ENCODE measurements around the gene TRIM13. TPM values are rescaled to one million over a fixed set of nuclear protein-coding genes. Genes with fewer than 3 reads are reported as not detected.

TRIM13 gene
- total RNA-seq, 1 donor from 2014 or later = 26.4 TPM

DNA sequence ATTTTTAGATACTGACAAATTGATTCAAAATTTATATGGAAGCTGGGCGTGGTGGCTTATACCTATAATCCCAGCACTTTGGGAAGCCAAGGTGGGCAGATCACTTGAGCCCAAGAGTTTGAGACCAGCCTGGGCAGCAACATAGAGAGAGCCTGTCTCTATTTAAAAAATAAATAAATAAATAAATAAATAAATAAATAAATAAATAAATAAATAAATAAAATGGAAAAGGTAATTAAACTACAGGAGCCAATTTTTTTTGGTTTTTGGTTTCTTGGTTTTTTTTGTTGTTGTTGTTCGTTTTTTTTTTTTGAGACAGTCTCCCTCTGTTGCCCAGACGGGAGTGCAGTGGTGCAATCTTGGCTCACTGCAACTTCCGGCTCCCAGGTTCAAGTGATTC, 29.4 kb upstream of the TRIM13 start:
- H3K27ac Mint-ChIP-seq (ENCODE audit: unreplicated experiment) = no peak overlapping the region
- H3K4me1 Mint-ChIP-seq (ENCODE audit: low read depth, unreplicated experiment) = no peaks in the 10 kb centered on the region
- FAIRE-seq = no peak

DNA sequence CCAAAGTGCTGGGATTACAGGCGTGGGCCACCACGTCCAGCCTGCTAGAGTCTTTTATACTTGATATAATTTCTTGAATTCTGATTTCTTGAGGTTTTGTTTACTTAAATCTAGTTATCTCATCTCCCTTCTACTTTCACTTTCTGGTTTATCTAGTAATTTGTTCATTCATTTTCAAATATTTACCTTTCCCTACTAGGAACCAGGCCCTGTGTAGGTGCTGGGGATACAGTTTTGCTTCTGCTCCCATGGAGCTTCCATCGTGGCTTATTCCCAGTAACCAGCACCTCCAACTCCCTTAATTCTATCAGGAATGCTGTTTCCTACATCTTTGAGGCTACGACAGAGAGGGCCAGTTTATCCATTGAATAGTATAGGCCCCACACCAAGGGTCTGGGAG, 24.1 kb upstream of the TRIM13 start:
- H3K4me1 Mint-ChIP-seq (ENCODE audit: low read depth, unreplicated experiment) = peaks cover 7% of the 10 kb centered on the region
- H3K79me2 ChIP-seq (ENCODE audit: insufficient read depth, low read length) = no peaks in the 10 kb centered on the region
- DNase-seq (ENCODE audit: low read depth) (no peak), FAIRE-seq (no peak)
- no peaks in the 10 kb centered on the region for H3K36me3 ChIP-seq (ENCODE audit: insufficient read depth, low read length)
- H3K4me2 ChIP-seq (ENCODE audit: low read length) = no peak overlapping the region
- H3K27me3 Mint-ChIP-seq (ENCODE audit: low read depth, unreplicated experiment) = no peaks in the 10 kb centered on the region
- H3K27me3 ChIP-seq (ENCODE audit: insufficient read depth, low read length) = no peaks in the 10 kb centered on the region
- no peaks in the 10 kb centered on the region for H3K9me3 ChIP-seq (ENCODE audit: insufficient read depth, low read depth, low read length)
- no peak overlapping the region for H3K27ac Mint-ChIP-seq (ENCODE audit: unreplicated experiment)
- H3K4me3 ChIP-seq (ENCODE audit: insufficient read depth, low read depth, low read length) = no peak overlapping the region
- no peak overlapping the region for H3K27ac ChIP-seq (ENCODE audit: low read depth, low read length)
- no peaks in the 10 kb centered on the region for H4K20me1 ChIP-seq (ENCODE audit: insufficient read depth, low read length)
- no peak overlapping the region for H3K4me3 Mint-ChIP-seq (ENCODE audit: unreplicated experiment)
- no peak overlapping the region for H2AFZ ChIP-seq (ENCODE audit: low read depth, low read length)
- no peaks in the 10 kb centered on the region for H3K36me3 Mint-ChIP-seq (ENCODE audit: low read depth, unreplicated experiment)
- no peak overlapping the region for H3K9ac ChIP-seq (ENCODE audit: low read length)
- TF ChIP-seq, protein P1, sequence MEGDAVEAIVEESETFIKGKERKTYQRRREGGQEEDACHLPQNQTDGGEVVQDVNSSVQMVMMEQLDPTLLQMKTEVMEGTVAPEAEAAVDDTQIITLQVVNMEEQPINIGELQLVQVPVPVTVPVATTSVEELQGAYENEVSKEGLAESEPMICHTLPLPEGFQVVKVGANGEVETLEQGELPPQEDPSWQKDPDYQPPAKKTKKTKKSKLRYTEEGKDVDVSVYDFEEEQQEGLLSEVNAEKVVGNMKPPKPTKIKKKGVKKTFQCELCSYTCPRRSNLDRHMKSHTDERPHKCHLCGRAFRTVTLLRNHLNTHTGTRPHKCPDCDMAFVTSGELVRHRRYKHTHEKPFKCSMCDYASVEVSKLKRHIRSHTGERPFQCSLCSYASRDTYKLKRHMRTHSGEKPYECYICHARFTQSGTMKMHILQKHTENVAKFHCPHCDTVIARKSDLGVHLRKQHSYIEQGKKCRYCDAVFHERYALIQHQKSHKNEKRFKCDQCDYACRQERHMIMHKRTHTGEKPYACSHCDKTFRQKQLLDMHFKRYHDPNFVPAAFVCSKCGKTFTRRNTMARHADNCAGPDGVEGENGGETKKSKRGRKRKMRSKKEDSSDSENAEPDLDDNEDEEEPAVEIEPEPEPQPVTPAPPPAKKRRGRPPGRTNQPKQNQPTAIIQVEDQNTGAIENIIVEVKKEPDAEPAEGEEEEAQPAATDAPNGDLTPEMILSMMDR (IDR thresholded peaks at IDR 0.05; ENCODE audit: insufficient read depth, low read depth, low read length) = no peak
- no peak for TF ChIP-seq EZH2 (IDR thresholded peaks at IDR 0.05; ENCODE audit: insufficient read depth, low read length)
- H3K9me3 Mint-ChIP-seq (ENCODE audit: unreplicated experiment) = no peaks in the 10 kb centered on the region
- H3K4me1 ChIP-seq (ENCODE audit: insufficient read depth, low read length) = no peaks in the 10 kb centered on the region

More for the DNA sequence above, 29.4 kb upstream of the TRIM13 start:
- no peak for TF ChIP-seq EZH2 (IDR thresholded peaks at IDR 0.05; ENCODE audit: insufficient read depth, low read length)
- TF ChIP-seq, protein P1 (IDR thresholded peaks at IDR 0.05; ENCODE audit: insufficient read depth, low read depth, low read length) = no peak
- Histone ChIP-seq H3K4me3 (ENCODE audit: insufficient read depth, low read depth, low read length) (no peak overlapping the region), H4K20me1 (ENCODE audit: insufficient read depth, low read length) (no peaks in the 10 kb centered on the region), H3K4me1 (ENCODE audit: insufficient read depth, low read length) (no peaks in the 10 kb centered on the region), H3K4me2 (ENCODE audit: low read length) (no peak overlapping the region), H3K27ac (ENCODE audit: low read depth, low read length) (no peak overlapping the region), H3K79me2 (ENCODE audit: insufficient read depth, low read length) (no peaks in the 10 kb centered on the region), H2AFZ (ENCODE audit: low read depth, low read length) (no peak overlapping the region), H3K27me3 (ENCODE audit: insufficient read depth, low read length) (no peaks in the 10 kb centered on the region), H3K9me3 (ENCODE audit: insufficient read depth, low read depth, low read length) (peaks cover 3% of the 10 kb centered on the region), H3K9ac (ENCODE audit: low read length) (no peak overlapping the region), H3K36me3 (ENCODE audit: insufficient read depth, low read length) (no peaks in the 10 kb centered on the region)
- no peaks in the 10 kb centered on the region for H3K27me3 Mint-ChIP-seq (ENCODE audit: low read depth, unreplicated experiment)
- DNase-seq (ENCODE audit: low read depth) = no peak
- H3K36me3 Mint-ChIP-seq (ENCODE audit: low read depth, unreplicated experiment) = peaks cover 4% of the 10 kb centered on the region
- peaks cover 12% of the 10 kb centered on the region for H3K9me3 Mint-ChIP-seq (ENCODE audit: unreplicated experiment)
- no peak overlapping the region for H3K4me3 Mint-ChIP-seq (ENCODE audit: unreplicated experiment)

DNA sequence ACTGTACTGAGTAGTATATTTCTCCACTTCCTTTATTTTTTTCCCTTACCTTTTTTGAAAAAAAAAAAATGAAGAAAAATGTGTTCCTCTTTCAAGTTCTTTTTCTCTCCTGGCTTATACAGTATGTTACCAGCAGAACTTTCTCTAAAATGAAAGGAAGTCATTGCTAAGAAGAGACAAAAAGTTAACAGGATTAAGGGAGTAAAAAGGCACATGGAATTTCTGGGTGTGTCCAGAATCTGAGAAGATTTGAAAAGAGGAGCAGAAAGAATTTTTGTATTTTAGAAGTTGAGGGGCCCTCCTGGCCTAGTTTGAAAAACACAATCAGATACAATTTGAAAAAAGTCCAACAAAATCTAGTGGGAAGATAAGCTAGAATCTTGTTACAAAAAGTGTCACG, 21.0 kb upstream of the TRIM13 start:
- Histone ChIP-seq H3K4me2 (ENCODE audit: low read length) (no peak overlapping the region), H3K4me1 (ENCODE audit: insufficient read depth, low read length) (no peaks in the 10 kb centered on the region), H3K27me3 (ENCODE audit: insufficient read depth, low read length) (no peaks in the 10 kb centered on the region), H3K9me3 (ENCODE audit: insufficient read depth, low read depth, low read length) (no peaks in the 10 kb centered on the region), H2AFZ (ENCODE audit: low read depth, low read length) (no peak overlapping the region), H3K4me3 (ENCODE audit: insufficient read depth, low read depth, low read length) (no peak overlapping the region), H3K79me2 (ENCODE audit: insufficient read depth, low read length) (no peaks in the 10 kb centered on the region), H3K9ac (ENCODE audit: low read length) (no peak overlapping the region), H3K27ac (ENCODE audit: low read depth, low read length) (no peak overlapping the region), H4K20me1 (ENCODE audit: insufficient read depth, low read length) (no peaks in the 10 kb centered on the region), H3K36me3 (ENCODE audit: insufficient read depth, low read length) (no peaks in the 10 kb centered on the region)
- Mint-ChIP-seq H3K27me3 (ENCODE audit: low read depth, unreplicated experiment) (peaks cover 3% of the 10 kb centered on the region), H3K27ac (ENCODE audit: unreplicated experiment) (no peak overlapping the region), H3K4me3 (ENCODE audit: unreplicated experiment) (no peak overlapping the region), H3K9me3 (ENCODE audit: unreplicated experiment) (no peaks in the 10 kb centered on the region), H3K36me3 (ENCODE audit: low read depth, unreplicated experiment) (no peaks in the 10 kb centered on the region), H3K4me1 (ENCODE audit: low read depth, unreplicated experiment) (peaks cover 7% of the 10 kb centered on the region)
- TF ChIP-seq, protein P1 (IDR thresholded peaks at IDR 0.05; ENCODE audit: insufficient read depth, low read depth, low read length) = no peak
- TF ChIP-seq EZH2 (IDR thresholded peaks at IDR 0.05; ENCODE audit: insufficient read depth, low read length) = no peak
- FAIRE-seq = no peak
- no peak for DNase-seq (ENCODE audit: low read depth)

Measured in astrocyte (in vitro differentiated cells and primary cell).